Measurements from ENCODE around the gene KCNIP3. TPM values are rescaled to one million over a fixed set of nuclear protein-coding genes. Genes with fewer than 3 reads are reported as not detected.
"Not testable (repeated sequence)": the region's sequence is repeated elsewhere in the genome, so short reads cannot be mapped to it uniquely, and the experiment has no call there.

KCNIP3 gene
- total RNA-seq, 1 donor from 2014 or later, result 7.3 TPM

- Mint-ChIP-seq H3K27me3 (ENCODE audit: unreplicated experiment) (peaks cover 3% of the 10 kb centered on the region), H3K9me3 (ENCODE audit: unreplicated experiment) (peaks cover 4% of the 10 kb centered on the region), H3K36me3 (ENCODE audit: unreplicated experiment) (no peaks in the 10 kb centered on the region), H3K4me1 (ENCODE audit: low read depth, unreplicated experiment) (peaks cover 4% of the 10 kb centered on the region), H3K4me3 (ENCODE audit: unreplicated experiment) (no peak overlapping the region), H3K27ac (ENCODE audit: unreplicated experiment) (no peak overlapping the region)
- no peak for DNase-seq
- TF ChIP-seq CTCF (IDR thresholded peaks at IDR 0.05; ENCODE audit: partially characterized antibody, unreplicated experiment), result no peak
Measured at GRCh38 chr2:95267458-95268210, 29.5 kb upstream of the KCNIP3 start.

- TF ChIP-seq CTCF (IDR thresholded peaks at IDR 0.05; ENCODE audit: partially characterized antibody, unreplicated experiment), result no peak
- no peaks in the 10 kb centered on the region for H3K36me3 Mint-ChIP-seq (ENCODE audit: unreplicated experiment)
- peaks cover 4% of the 10 kb centered on the region for H3K4me1 Mint-ChIP-seq (ENCODE audit: low read depth, unreplicated experiment)
- DNase-seq, result no peak
- peaks cover 3% of the 10 kb centered on the region for H3K27me3 Mint-ChIP-seq (ENCODE audit: unreplicated experiment)
- H3K27ac Mint-ChIP-seq (ENCODE audit: unreplicated experiment), result no peak overlapping the region
- H3K4me3 Mint-ChIP-seq (ENCODE audit: unreplicated experiment), result no peak overlapping the region
- H3K9me3 Mint-ChIP-seq (ENCODE audit: unreplicated experiment), result peaks cover 4% of the 10 kb centered on the region
Measured at GRCh38 chr2:95268211-95269035, 28.7 kb upstream of the KCNIP3 start.

GRCh38 chr2:95269036-95269680, 28.0 kb upstream of the KCNIP3 start:
- DNase-seq, result no peak
- H3K27ac Mint-ChIP-seq (ENCODE audit: unreplicated experiment), result no peak overlapping the region
- no peak for TF ChIP-seq CTCF (IDR thresholded peaks at IDR 0.05; ENCODE audit: partially characterized antibody, unreplicated experiment)
- no peak overlapping the region for H3K4me3 Mint-ChIP-seq (ENCODE audit: unreplicated experiment)
- no peaks in the 10 kb centered on the region for H3K36me3 Mint-ChIP-seq (ENCODE audit: unreplicated experiment)
- peaks cover 4% of the 10 kb centered on the region for H3K4me1 Mint-ChIP-seq (ENCODE audit: low read depth, unreplicated experiment)
- peaks cover 2% of the 10 kb centered on the region for H3K27me3 Mint-ChIP-seq (ENCODE audit: unreplicated experiment)
- H3K9me3 Mint-ChIP-seq (ENCODE audit: unreplicated experiment), result peaks cover 4% of the 10 kb centered on the region

GRCh38 chr2:95269745-95270144, 27.4 kb upstream of the KCNIP3 start:
- not testable (repeated sequence) for H3K36me3 Mint-ChIP-seq (ENCODE audit: unreplicated experiment); H3K27ac Mint-ChIP-seq (ENCODE audit: unreplicated experiment); H3K4me1 Mint-ChIP-seq (ENCODE audit: low read depth, unreplicated experiment); DNase-seq; H3K9me3 Mint-ChIP-seq (ENCODE audit: unreplicated experiment); H3K27me3 Mint-ChIP-seq (ENCODE audit: unreplicated experiment); H3K4me3 Mint-ChIP-seq (ENCODE audit: unreplicated experiment)

- peaks cover 4% of the 10 kb centered on the region for H3K9me3 Mint-ChIP-seq (ENCODE audit: unreplicated experiment)
- peaks cover 4% of the 10 kb centered on the region for H3K4me1 Mint-ChIP-seq (ENCODE audit: low read depth, unreplicated experiment)
- TF ChIP-seq CTCF (IDR thresholded peaks at IDR 0.05; ENCODE audit: partially characterized antibody, unreplicated experiment), result no peak
- H3K27ac Mint-ChIP-seq (ENCODE audit: unreplicated experiment), result no peak overlapping the region
- H3K4me3 Mint-ChIP-seq (ENCODE audit: unreplicated experiment), result no peak overlapping the region
- H3K36me3 Mint-ChIP-seq (ENCODE audit: unreplicated experiment), result no peaks in the 10 kb centered on the region
- no peaks in the 10 kb centered on the region for H3K27me3 Mint-ChIP-seq (ENCODE audit: unreplicated experiment)
- no peak for DNase-seq
Measured at GRCh38 chr2:95270541-95271081, 26.5 kb upstream of the KCNIP3 start.
